NOMO-1 treated with dmso at 0.1 percent for 144 hours (cell line): Measurements from ENCODE around the gene CFAP61.
"Not testable (repeated sequence)": the region's sequence is repeated elsewhere in the genome, so short reads cannot be mapped to it uniquely, and the experiment has no call there.

Experiments used
- DNase-seq: peaks from one replicate; lab custom pipeline; 2025; ENCODE audit not compliant: unreplicated experiment; lab: John Stamatoyannopoulos, UW

Gene CFAP61

GRCh38 chr20:20052074-20052970, at the start of gene CFAP61, which contains the start of gene CRNKL1:
Gene CFAP61 (plus strand): TSS chr20:20052532. CDS start chr20:20056654, 4,122 bp downstream.
Gene CRNKL1 (minus strand): TSS chr20:20052466. CDS start chr20:20052342, 124 bp downstream.
- DNase-seq = peak; percentile 92

- DNase-seq = peak; percentile 75
Observed at GRCh38 chr20:20003031-20003954, 49.0 kb upstream of the CFAP61 start.

- not testable (repeated sequence) for DNase-seq
Observed at GRCh38 chr20:20003955-20004322, 48.4 kb upstream of the CFAP61 start.

- no peak for DNase-seq
Observed at GRCh38 chr20:20005342-20005741, 47.0 kb upstream of the CFAP61 start.

- DNase-seq = no peak
Observed at GRCh38 chr20:20009784-20010253, 42.5 kb upstream of the CFAP61 start.

- DNase-seq = no peak
Observed at GRCh38 chr20:20010639-20011500, 41.5 kb upstream of the CFAP61 start.

GRCh38 chr20:20012541-20012940, 39.8 kb upstream of the CFAP61 start:
- DNase-seq = no peak

GRCh38 chr20:20014659-20015058, 37.7 kb upstream of the CFAP61 start:
- DNase-seq = no peak

GRCh38 chr20:20017001-20017843, 35.1 kb upstream of the CFAP61 start, which contains the start of gene NAA20:
Gene NAA20 (plus strand): TSS chr20:20017362. CDS start chr20:20017397, 35 bp downstream.
- DNase-seq = peak; percentile 92

- no peak for DNase-seq
Observed at GRCh38 chr20:20017844-20018185, 34.5 kb upstream of the CFAP61 start.

GRCh38 chr20:20018366-20018765, 34.0 kb upstream of the CFAP61 start:
- DNase-seq = no peak

- DNase-seq = no peak
Observed at GRCh38 chr20:20019123-20019522, 33.2 kb upstream of the CFAP61 start.

GRCh38 chr20:20020908-20021307, 31.4 kb upstream of the CFAP61 start:
- DNase-seq = no peak

- no peak for DNase-seq
Observed at GRCh38 chr20:20021835-20022234, 30.5 kb upstream of the CFAP61 start.

GRCh38 chr20:20022498-20022897, 29.8 kb upstream of the CFAP61 start:
- DNase-seq = no peak

GRCh38 chr20:20023395-20023794, 28.9 kb upstream of the CFAP61 start:
- no peak for DNase-seq

- no peak for DNase-seq
Observed at GRCh38 chr20:20024942-20025341, 27.4 kb upstream of the CFAP61 start.

GRCh38 chr20:20027284-20027683, 25.0 kb upstream of the CFAP61 start:
- no peak for DNase-seq

- no peak for DNase-seq
Observed at GRCh38 chr20:20031790-20032189, 20.5 kb upstream of the CFAP61 start.

GRCh38 chr20:20034486-20034885, 17.8 kb upstream of the CFAP61 start:
- no peak for DNase-seq
